Breast epithelium (tissue), 3 donors: Measurements from ENCODE around the gene ZNF319.

Experiments
- POLR2A ChIP-seq: fragments of 450-650 bp; IDR thresholded peaks from one replicate; pipeline ENCODE4 v1.6.1; 2016; ENCODE audit warnings: antibody characterized with exemption, mild to moderate bottlenecking, moderate library complexity
- TF ChIP-seq, protein P1 (sequence below), 3 donors: fragments of 450-650 bp; IDR thresholded peaks; one replicate each; pipeline ENCODE4 v1.5.1; 2016 to 2017; ENCODE audit warnings: antibody characterized with exemption in 3 of 3, mild to moderate bottlenecking in 3 of 3, moderate library complexity in 3 of 3

GRCh38 chr16:58029410-58029809 is 28.9 kb upstream of the ZNF319 start:
- TF ChIP-seq, protein P1, sequence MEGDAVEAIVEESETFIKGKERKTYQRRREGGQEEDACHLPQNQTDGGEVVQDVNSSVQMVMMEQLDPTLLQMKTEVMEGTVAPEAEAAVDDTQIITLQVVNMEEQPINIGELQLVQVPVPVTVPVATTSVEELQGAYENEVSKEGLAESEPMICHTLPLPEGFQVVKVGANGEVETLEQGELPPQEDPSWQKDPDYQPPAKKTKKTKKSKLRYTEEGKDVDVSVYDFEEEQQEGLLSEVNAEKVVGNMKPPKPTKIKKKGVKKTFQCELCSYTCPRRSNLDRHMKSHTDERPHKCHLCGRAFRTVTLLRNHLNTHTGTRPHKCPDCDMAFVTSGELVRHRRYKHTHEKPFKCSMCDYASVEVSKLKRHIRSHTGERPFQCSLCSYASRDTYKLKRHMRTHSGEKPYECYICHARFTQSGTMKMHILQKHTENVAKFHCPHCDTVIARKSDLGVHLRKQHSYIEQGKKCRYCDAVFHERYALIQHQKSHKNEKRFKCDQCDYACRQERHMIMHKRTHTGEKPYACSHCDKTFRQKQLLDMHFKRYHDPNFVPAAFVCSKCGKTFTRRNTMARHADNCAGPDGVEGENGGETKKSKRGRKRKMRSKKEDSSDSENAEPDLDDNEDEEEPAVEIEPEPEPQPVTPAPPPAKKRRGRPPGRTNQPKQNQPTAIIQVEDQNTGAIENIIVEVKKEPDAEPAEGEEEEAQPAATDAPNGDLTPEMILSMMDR (IDR thresholded peaks at IDR 0.05): no peak
- TF ChIP-seq POLR2A: no peak
